C4-2B (cell line): ENCODE measurements around the gene ALX3.

Experiments used
- CTCF ChIP-seq: fragments of 450-650 bp; conservative IDR thresholded peaks from 2 replicates; pipeline ENCODE4 v1.5.1; 2017; ENCODE audit warnings: mild to moderate bottlenecking
- ZFX ChIP-seq: fragments of 450-650 bp; IDR thresholded peaks from 2 replicates; pipeline ENCODE4 v1.6.1; 2017

GRCh38 chr1:110033421-110033820 lies 37.1 kb downstream of the ALX3 start:
- TF ChIP-seq CTCF (no peak), ZFX (no peak)
